ENCODE results near the gene UST. TPM values are rescaled to one million over a fixed set of nuclear protein-coding genes. Genes with fewer than 3 reads are reported as not detected.

UST gene
- total RNA-seq, 1 experiment from 2014 or later, result 3.9 TPM

DNA sequence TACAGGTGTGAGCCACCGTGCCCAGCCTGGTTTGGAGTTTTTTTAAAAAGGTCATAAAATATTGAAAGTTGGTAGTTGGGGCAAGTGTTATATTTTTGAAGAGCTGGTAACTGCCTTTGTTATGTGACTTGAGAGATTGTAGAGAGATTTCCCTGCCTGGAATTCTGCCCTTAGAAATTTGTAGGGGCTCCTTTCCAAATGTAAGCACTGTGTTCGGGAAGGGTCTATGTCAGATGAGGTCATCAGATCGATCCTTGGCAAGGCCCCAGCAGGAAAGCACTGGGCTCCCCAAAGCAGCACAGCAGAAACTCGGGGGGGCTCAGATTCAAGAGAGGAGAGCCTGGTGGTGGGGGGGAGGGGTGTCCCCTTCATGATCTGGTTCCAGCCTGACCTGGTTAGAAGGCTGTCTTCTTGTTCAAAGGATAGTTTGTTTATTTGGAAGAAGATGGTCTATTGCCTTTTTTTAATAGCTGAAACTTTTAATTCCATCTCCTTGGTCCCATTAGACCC lies 220.2 kb downstream of the UST start:
- no peak overlapping the region for H3K27ac ChIP-seq (ENCODE audit: low read length)
- no peak overlapping the region for H3K4me2 ChIP-seq (ENCODE audit: low read length)
- H2AFZ ChIP-seq (ENCODE audit: low read length), result no peak overlapping the region
- no peaks in the 10 kb centered on the region for H3K9me2 ChIP-seq (replicated peaks; ENCODE audit: low read length)
- H3K36me3 ChIP-seq (ENCODE audit: low read depth, low read length), result no peaks in the 10 kb centered on the region
- no peak for DNase-seq
- no peaks in the 10 kb centered on the region for H3K27me3 ChIP-seq (ENCODE audit: low read length)
- no peaks in the 10 kb centered on the region for H4K20me1 ChIP-seq (ENCODE audit: low read length)
- TF ChIP-seq, protein P1, sequence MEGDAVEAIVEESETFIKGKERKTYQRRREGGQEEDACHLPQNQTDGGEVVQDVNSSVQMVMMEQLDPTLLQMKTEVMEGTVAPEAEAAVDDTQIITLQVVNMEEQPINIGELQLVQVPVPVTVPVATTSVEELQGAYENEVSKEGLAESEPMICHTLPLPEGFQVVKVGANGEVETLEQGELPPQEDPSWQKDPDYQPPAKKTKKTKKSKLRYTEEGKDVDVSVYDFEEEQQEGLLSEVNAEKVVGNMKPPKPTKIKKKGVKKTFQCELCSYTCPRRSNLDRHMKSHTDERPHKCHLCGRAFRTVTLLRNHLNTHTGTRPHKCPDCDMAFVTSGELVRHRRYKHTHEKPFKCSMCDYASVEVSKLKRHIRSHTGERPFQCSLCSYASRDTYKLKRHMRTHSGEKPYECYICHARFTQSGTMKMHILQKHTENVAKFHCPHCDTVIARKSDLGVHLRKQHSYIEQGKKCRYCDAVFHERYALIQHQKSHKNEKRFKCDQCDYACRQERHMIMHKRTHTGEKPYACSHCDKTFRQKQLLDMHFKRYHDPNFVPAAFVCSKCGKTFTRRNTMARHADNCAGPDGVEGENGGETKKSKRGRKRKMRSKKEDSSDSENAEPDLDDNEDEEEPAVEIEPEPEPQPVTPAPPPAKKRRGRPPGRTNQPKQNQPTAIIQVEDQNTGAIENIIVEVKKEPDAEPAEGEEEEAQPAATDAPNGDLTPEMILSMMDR (conservative IDR thresholded peaks at IDR 0.05; ENCODE audit: low read depth, low read length), result no peak
- TF ChIP-seq EZH2phosphoT487 (IDR thresholded peaks at IDR 0.05; ENCODE audit: borderline replicate concordance, low read length), result no peak
- no peak for TF ChIP-seq EZH2 (IDR thresholded peaks at IDR 0.05; ENCODE audit: low read length, unreplicated experiment)
- BruUV-seq (replicated peaks), result no TSS peak
- intact Hi-C loops (cut with micrococcal nuclease), result no loop called here
- peaks cover 13% of the 10 kb centered on the region for H3K4me1 ChIP-seq (ENCODE audit: insufficient read depth, low read length)
- no peaks in the 10 kb centered on the region for H3K79me2 ChIP-seq (ENCODE audit: low read length)
- no peak for ATAC-seq
- no peak overlapping the region for H3K4me3 ChIP-seq (ENCODE audit: low read length)
- H3F3A ChIP-seq (ENCODE audit: low read length, unreplicated experiment), result no peaks in the 10 kb centered on the region
- H3K9me3 ChIP-seq (ENCODE audit: low read length), result no peaks in the 10 kb centered on the region
- H3K9ac ChIP-seq (ENCODE audit: low read length), result no peak overlapping the region
- POLR2A ChIA-PET (ENCODE audit: unreplicated experiment), result no interaction called here
- CTCF ChIA-PET, result no interaction called here

DNA sequence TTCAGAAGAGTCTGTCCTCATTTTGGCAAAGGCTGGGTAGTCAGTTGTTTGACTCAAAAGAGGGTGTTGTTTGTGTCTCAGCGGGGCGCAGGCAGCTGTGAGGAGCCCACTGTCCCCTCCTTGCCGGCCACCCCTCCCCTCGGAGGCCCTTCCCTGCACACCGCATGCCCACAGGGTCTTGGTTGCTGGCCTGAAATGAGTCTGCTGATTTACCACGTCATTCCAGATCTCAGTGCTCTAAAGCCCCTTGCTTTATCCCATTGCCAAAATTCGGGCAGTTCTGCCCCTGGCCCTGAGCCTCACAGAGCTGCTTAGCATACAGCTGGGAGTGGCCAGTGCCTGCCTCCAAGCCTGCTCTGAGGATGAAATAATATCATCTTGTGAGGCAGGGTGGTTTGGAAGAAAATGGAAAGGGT lies 220.7 kb downstream of the UST start:
- CTCF ChIA-PET, result no interaction called here
- H3F3A ChIP-seq (ENCODE audit: low read length, unreplicated experiment), result no peaks in the 10 kb centered on the region
- ATAC-seq (no peak), DNase-seq (no peak)
- POLR2A ChIA-PET (ENCODE audit: unreplicated experiment), result no interaction called here
- BruUV-seq (replicated peaks), result no TSS peak
- H4K20me1 ChIP-seq (ENCODE audit: low read length), result no peaks in the 10 kb centered on the region
- H3K36me3 ChIP-seq (ENCODE audit: low read depth, low read length), result no peaks in the 10 kb centered on the region
- TF ChIP-seq, protein P1 (conservative IDR thresholded peaks at IDR 0.05; ENCODE audit: low read depth, low read length), result no peak
- TF ChIP-seq EZH2phosphoT487 (IDR thresholded peaks at IDR 0.05; ENCODE audit: borderline replicate concordance, low read length) (no peak), EZH2 (IDR thresholded peaks at IDR 0.05; ENCODE audit: low read length, unreplicated experiment) (no peak)
- H3K4me3 ChIP-seq (ENCODE audit: low read length), result no peak overlapping the region
- H3K9ac ChIP-seq (ENCODE audit: low read length), result no peak overlapping the region
- H3K27me3 ChIP-seq (ENCODE audit: low read length), result no peaks in the 10 kb centered on the region
- H2AFZ ChIP-seq (ENCODE audit: low read length), result no peak overlapping the region
- H3K4me2 ChIP-seq (ENCODE audit: low read length), result no peak overlapping the region
- intact Hi-C loops (cut with micrococcal nuclease), result no loop called here
- no peaks in the 10 kb centered on the region for H3K9me2 ChIP-seq (replicated peaks; ENCODE audit: low read length)
- peaks cover 13% of the 10 kb centered on the region for H3K4me1 ChIP-seq (ENCODE audit: insufficient read depth, low read length)
- no peaks in the 10 kb centered on the region for H3K9me3 ChIP-seq (ENCODE audit: low read length)
- H3K27ac ChIP-seq (ENCODE audit: low read length), result no peak overlapping the region
- H3K79me2 ChIP-seq (ENCODE audit: low read length), result no peaks in the 10 kb centered on the region

DNA sequence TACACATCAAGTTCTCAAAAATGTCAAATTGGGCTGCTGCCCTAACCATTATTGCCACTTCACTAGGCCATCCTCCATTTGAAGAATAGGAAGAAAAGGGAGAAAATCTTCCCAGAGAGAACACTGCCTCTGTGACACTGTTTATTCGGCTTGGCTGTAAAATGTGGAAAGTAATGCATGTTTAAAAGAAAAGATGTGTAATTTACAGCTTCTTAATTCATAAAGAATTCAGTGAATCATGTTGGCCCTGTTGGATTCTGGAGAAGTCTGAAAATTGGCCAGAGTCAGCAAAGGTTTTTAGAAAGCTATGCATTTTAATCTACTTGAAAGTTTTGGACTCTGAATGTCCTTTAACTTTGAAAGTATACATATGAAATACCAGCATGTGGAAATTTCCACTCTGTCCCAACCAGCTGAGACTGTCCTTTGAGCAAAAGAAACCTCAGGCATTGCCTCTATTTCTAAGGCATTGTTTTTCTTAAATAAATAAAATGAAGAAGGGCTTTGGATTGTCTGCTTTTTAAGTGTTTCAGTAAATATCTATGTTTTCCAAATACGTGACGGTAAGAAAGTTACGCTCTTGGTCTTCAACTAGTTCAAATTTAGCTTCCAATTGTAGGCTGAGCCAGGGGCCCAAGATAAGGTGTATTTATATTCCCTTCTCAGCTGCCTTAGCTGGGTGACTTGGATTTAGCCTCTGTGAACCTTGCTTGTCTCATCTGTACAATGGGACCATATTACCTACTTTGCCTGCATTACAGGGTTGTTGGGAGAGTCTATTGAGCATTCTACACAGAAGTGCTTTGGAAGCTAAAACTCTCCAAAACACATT lies 222.2 kb downstream of the UST start:
- Histone ChIP-seq H3K4me3 (ENCODE audit: low read length) (no peak overlapping the region), H3K4me1 (ENCODE audit: insufficient read depth, low read length) (peaks cover 16% of the 10 kb centered on the region), H3K79me2 (ENCODE audit: low read length) (no peaks in the 10 kb centered on the region), H3K27ac (ENCODE audit: low read length) (no peak overlapping the region), H3F3A (ENCODE audit: low read length, unreplicated experiment) (no peaks in the 10 kb centered on the region), H3K9ac (ENCODE audit: low read length) (no peak overlapping the region), H4K20me1 (ENCODE audit: low read length) (no peaks in the 10 kb centered on the region), H3K9me3 (ENCODE audit: low read length) (no peaks in the 10 kb centered on the region), H2AFZ (ENCODE audit: low read length) (no peak overlapping the region), H3K36me3 (ENCODE audit: low read depth, low read length) (no peaks in the 10 kb centered on the region), H3K4me2 (ENCODE audit: low read length) (no peak overlapping the region), H3K27me3 (ENCODE audit: low read length) (no peaks in the 10 kb centered on the region), H3K9me2 (replicated peaks; ENCODE audit: low read length) (no peaks in the 10 kb centered on the region)
- CTCF ChIA-PET, result no interaction called here
- no peak for DNase-seq
- ATAC-seq, result no peak
- no TSS peak for BruUV-seq (replicated peaks)
- POLR2A ChIA-PET (ENCODE audit: unreplicated experiment), result no interaction called here
- TF ChIP-seq EZH2 (IDR thresholded peaks at IDR 0.05; ENCODE audit: low read length, unreplicated experiment), result no peak
- TF ChIP-seq EZH2phosphoT487 (IDR thresholded peaks at IDR 0.05; ENCODE audit: borderline replicate concordance, low read length), result no peak
- TF ChIP-seq, protein P1 (conservative IDR thresholded peaks at IDR 0.05; ENCODE audit: low read depth, low read length), result no peak
- intact Hi-C loops (cut with micrococcal nuclease), result no loop called here
